Measurements from ENCODE around the gene TMTC1. TPM values are rescaled to one million over a fixed set of nuclear protein-coding genes. Genes with fewer than 3 reads are reported as not detected.

Gene TMTC1
- total and polyA plus RNA-seq, 2 experiments from 2014 or later, result 4.8 to 24.3 TPM

DNA sequence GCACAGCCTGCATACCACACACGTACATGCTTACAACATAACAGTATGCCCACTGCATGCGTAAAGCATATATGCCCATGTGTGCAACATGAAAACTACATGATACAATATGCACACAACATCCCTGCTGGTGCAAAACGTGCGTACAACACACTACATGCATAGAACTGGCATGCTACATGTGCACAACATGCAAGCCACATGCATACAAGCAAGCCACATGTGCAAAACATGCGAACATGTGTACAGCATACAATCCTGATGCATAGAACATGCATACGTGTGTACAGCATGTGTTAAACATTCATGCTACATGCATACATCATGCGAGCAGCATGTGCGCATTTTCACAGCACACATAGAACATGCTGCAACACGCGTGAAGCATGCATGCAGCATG lies 8.4 kb upstream of the TMTC1 start:
- H3K4me3 ChIP-seq, result no peak overlapping the region
- Mint-ChIP-seq H3K27ac (no peak overlapping the region), H3K9me3 (peaks cover 14% of the 10 kb centered on the region), H3K36me3 (ENCODE audit: low read depth) (peaks cover 7% of the 10 kb centered on the region; the same call in 2 of the 3 replicates), H3K27me3 (ENCODE audit: insufficient read depth, low read depth, poor library complexity) (peaks cover 4% of the 10 kb centered on the region), H3K4me3 (no peak overlapping the region), H3K4me1 (peaks cover 30% of the 10 kb centered on the region)
- peaks cover 31% of the 10 kb centered on the region for H3K9me2 ChIP-seq (ENCODE audit: insufficient read depth)
- H2AFZ ChIP-seq, result no peak overlapping the region
- H3K27ac ChIP-seq (ENCODE audit: low read depth), result no peak overlapping the region
- no peak for TF ChIP-seq CREB1 (CRISPR knock-in tag; IDR thresholded peaks at IDR 0.05; ENCODE audit: low read depth)
- TF ChIP-seq NANOG (IDR thresholded peaks at IDR 0.05; ENCODE audit: borderline replicate concordance), result no peak
- TF ChIP-seq, protein P1, sequence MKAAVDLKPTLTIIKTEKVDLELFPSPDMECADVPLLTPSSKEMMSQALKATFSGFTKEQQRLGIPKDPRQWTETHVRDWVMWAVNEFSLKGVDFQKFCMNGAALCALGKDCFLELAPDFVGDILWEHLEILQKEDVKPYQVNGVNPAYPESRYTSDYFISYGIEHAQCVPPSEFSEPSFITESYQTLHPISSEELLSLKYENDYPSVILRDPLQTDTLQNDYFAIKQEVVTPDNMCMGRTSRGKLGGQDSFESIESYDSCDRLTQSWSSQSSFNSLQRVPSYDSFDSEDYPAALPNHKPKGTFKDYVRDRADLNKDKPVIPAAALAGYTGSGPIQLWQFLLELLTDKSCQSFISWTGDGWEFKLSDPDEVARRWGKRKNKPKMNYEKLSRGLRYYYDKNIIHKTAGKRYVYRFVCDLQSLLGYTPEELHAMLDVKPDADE (IDR thresholded peaks at IDR 0.05), result no peak
- TF ChIP-seq ZNF114 (CRISPR knock-in tag; IDR thresholded peaks at IDR 0.05), result no peak
- no peak for TF ChIP-seq EZH2 (IDR thresholded peaks at IDR 0.05; ENCODE audit: low read depth, unreplicated experiment)
- TF ChIP-seq, protein P2, sequence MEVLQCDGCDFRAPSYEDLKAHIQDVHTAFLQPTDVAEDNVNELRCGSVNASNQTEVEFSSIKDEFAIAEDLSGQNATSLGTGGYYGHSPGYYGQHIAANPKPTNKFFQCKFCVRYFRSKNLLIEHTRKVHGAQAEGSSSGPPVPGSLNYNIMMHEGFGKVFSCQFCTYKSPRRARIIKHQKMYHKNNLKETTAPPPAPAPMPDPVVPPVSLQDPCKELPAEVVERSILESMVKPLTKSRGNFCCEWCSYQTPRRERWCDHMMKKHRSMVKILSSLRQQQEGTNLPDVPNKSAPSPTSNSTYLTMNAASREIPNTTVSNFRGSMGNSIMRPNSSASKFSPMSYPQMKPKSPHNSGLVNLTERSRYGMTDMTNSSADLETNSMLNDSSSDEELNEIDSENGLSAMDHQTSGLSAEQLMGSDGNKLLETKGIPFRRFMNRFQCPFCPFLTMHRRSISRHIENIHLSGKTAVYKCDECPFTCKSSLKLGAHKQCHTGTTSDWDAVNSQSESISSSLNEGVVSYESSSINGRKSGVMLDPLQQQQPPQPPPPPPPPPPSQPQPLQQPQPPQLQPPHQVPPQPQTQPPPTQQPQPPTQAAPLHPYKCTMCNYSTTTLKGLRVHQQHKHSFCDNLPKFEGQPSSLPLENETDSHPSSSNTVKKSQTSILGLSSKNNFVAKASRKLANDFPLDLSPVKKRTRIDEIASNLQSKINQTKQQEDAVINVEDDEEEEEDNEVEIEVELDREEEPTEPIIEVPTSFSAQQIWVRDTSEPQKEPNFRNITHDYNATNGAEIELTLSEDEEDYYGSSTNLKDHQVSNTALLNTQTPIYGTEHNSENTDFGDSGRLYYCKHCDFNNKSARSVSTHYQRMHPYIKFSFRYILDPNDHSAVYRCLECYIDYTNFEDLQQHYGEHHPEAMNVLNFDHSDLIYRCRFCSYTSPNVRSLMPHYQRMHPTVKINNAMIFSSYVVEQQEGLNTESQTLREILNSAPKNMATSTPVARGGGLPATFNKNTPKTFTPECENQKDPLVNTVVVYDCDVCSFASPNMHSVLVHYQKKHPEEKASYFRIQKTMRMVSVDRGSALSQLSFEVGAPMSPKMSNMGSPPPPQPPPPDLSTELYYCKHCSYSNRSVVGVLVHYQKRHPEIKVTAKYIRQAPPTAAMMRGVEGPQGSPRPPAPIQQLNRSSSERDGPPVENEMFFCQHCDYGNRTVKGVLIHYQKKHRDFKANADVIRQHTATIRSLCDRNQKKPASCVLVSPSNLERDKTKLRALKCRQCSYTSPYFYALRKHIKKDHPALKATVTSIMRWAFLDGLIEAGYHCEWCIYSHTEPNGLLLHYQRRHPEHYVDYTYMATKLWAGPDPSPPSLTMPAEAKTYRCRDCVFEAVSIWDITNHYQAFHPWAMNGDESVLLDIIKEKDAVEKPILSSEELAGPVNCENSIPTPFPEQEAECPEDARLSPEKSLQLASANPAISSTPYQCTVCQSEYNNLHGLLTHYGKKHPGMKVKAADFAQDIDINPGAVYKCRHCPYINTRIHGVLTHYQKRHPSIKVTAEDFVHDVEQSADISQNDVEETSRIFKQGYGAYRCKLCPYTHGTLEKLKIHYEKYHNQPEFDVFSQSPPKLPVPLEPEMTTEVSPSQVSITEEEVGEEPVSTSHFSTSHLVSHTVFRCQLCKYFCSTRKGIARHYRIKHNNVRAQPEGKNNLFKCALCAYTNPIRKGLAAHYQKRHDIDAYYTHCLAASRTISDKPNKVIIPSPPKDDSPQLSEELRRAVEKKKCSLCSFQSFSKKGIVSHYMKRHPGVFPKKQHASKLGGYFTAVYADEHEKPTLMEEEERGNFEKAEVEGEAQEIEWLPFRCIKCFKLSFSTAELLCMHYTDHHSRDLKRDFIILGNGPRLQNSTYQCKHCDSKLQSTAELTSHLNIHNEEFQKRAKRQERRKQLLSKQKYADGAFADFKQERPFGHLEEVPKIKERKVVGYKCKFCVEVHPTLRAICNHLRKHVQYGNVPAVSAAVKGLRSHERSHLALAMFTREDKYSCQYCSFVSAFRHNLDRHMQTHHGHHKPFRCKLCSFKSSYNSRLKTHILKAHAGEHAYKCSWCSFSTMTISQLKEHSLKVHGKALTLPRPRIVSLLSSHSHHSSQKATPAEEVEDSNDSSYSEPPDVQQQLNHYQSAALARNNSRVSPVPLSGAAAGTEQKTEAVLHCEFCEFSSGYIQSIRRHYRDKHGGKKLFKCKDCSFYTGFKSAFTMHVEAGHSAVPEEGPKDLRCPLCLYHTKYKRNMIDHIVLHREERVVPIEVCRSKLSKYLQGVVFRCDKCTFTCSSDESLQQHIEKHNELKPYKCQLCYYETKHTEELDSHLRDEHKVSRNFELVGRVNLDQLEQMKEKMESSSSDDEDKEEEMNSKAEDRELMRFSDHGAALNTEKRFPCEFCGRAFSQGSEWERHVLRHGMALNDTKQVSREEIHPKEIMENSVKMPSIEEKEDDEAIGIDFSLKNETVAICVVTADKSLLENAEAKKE (CRISPR knock-in tag; IDR thresholded peaks at IDR 0.05), result no peak
- H3K79me2 ChIP-seq (replicated peaks; ENCODE audit: insufficient read depth), result no peaks in the 10 kb centered on the region
- no peak overlapping the region for H3K4me2 ChIP-seq
- peaks cover 40% of the 10 kb centered on the region for H3F3A ChIP-seq (replicated peaks; ENCODE audit: low read depth)
- H3K4me1 ChIP-seq (ENCODE audit: insufficient read depth), result peaks cover 19% of the 10 kb centered on the region
- no peaks in the 10 kb centered on the region for H4K20me1 ChIP-seq (replicated peaks; ENCODE audit: insufficient read depth)
- ATAC-seq (no peak), DNase-seq (ENCODE audit: low spot score) (no peak)
- 0 out of 2 replicates have a peak, but pooled peaks cover 8% of the 10 kb centered on the region for H3K36me3 ChIP-seq (ENCODE audit: insufficient read depth)
- no peaks in the 10 kb centered on the region for H3K27me3 ChIP-seq (ENCODE audit: insufficient read depth)
